Esophagus squamous epithelium (tissue), 5 donors: ENCODE measurements around the gene GAMT. TPM values are rescaled to one million over a fixed set of nuclear protein-coding genes. Genes with fewer than 3 reads are reported as not detected.
A peak's percentile ranks its signal among the peaks of the same experiment; 100 is the strongest.

Experiments
- DNase-seq: peaks from one replicate; lab custom pipeline; 2025; lab: John Stamatoyannopoulos, UW
- H3K27ac ChIP-seq, 4 donors: fragments of 200-600 bp; sonication (generic); one replicate each; pipeline ENCODE4 v1.5.1; 2016 to 2019; ENCODE audit warnings: mild to moderate bottlenecking in 1 of 4
- H3K27me3 ChIP-seq, 4 donors: fragments of 200-600 bp; sonication (generic); 1 replicate in 3 of 4; 2 replicates in 1 of 4; pipeline versions ENCODE4 v1.5.1 to v1.6.0; 2017 to 2021; ENCODE audit warnings: antibody characterized with exemption in 1 of 4
- H3K36me3 ChIP-seq, 3 donors: fragments of 200-600 bp; sonication (generic); one replicate each; pipeline ENCODE4 v1.5.1; 2016 to 2019
- H3K4me1 ChIP-seq, 3 donors: fragments of 200-600 bp; sonication (generic); one replicate each; pipeline ENCODE4 v1.5.1; 2017 to 2019
- H3K4me3 ChIP-seq, 4 donors: fragments of 200-600 bp; sonication (generic); 1 replicate in 3 of 4; 2 replicates in 1 of 4; pipeline ENCODE4 v1.5.1; 2016 to 2019; ENCODE audit warnings: mild to moderate bottlenecking in 2 of 4, moderate library complexity in 1 of 4
- H3K9me3 ChIP-seq, 3 donors: fragments of 200-600 bp; sonication (generic); one replicate each; pipeline ENCODE4 v1.5.1; 2016 to 2019
- POLR2A ChIP-seq, 4 donors: fragments of 450-650 bp; IDR thresholded peaks; one replicate each; pipeline ENCODE4 v1.6.1; 2017; ENCODE audit warnings: antibody characterized with exemption in 4 of 4, mild to moderate bottlenecking in 4 of 4, moderate library complexity in 3 of 4
- WGBS, 2 donors: methylation state at CpG; one replicate each; pipeline ENCODE4 v1.1.5; 2018; 5-methylcytosine and 5-hydroxymethylcytosine counted together
- intact Hi-C: fragments of 100-400 bp; cut with DNase I; formaldehyde crosslinking; loops from one replicate; pipeline ENCODE4 v1.15.0; 2022
- total RNA-seq, 4 donors: library from RNA; depleted of rRNA; stranded (reverse); fragments of >200 nt; gene quantifications; one replicate each; pipeline ENCODE4 v1.1.0, GENCODE V29; 2016
- TF ChIP-seq, protein P1 (sequence below), 6 experiments: fragments of 450-650 bp in 4 of 6; fragments of 200-600 bp in 2 of 6; sonication (generic) in 2 of 6; IDR thresholded peaks; one replicate each; pipeline ENCODE4 v1.5.1; 2016 to 2019; ENCODE audit warnings: antibody characterized with exemption in 6 of 6, mild to moderate bottlenecking in 4 of 6, moderate library complexity in 4 of 6
- donor health status: DM: yes; HTN: yes; CAD: no.

GAMT gene
- total RNA-seq, 4 donors from 2014 or later: 2.4 to 40.0 (median 13.1) TPM

GRCh38 chr19:1389033-1389940 is 12.1 kb downstream of the GAMT start:
- H3K9me3 ChIP-seq: no peaks in the 10 kb centered on the region
- H3K4me3 ChIP-seq: no peak overlapping the region
- H3K27ac ChIP-seq: no peak overlapping the region
- intact Hi-C loops: no loop called here
- DNase-seq: no peak
- 92 to 93% methylated on average over 36 to 39 of the region's 39 CpGs for WGBS, 2 donors
- TF ChIP-seq POLR2A (IDR thresholded peaks at IDR 0.05): no peak
- TF ChIP-seq, protein P1, sequence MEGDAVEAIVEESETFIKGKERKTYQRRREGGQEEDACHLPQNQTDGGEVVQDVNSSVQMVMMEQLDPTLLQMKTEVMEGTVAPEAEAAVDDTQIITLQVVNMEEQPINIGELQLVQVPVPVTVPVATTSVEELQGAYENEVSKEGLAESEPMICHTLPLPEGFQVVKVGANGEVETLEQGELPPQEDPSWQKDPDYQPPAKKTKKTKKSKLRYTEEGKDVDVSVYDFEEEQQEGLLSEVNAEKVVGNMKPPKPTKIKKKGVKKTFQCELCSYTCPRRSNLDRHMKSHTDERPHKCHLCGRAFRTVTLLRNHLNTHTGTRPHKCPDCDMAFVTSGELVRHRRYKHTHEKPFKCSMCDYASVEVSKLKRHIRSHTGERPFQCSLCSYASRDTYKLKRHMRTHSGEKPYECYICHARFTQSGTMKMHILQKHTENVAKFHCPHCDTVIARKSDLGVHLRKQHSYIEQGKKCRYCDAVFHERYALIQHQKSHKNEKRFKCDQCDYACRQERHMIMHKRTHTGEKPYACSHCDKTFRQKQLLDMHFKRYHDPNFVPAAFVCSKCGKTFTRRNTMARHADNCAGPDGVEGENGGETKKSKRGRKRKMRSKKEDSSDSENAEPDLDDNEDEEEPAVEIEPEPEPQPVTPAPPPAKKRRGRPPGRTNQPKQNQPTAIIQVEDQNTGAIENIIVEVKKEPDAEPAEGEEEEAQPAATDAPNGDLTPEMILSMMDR (IDR thresholded peaks at IDR 0.05): no peak
- no peaks in the 10 kb centered on the region for H3K27me3 ChIP-seq
- H3K36me3 ChIP-seq: peaks cover 10 to 79% (median 40%) of the 10 kb centered on the region in 3 donors
- peaks cover 37 to 53% (median 38%) of the 10 kb centered on the region in 3 donors for H3K4me1 ChIP-seq

GRCh38 chr19:1388637-1389026 is 12.7 kb downstream of the GAMT start:
- peaks cover 33 to 50% (median 35%) of the 10 kb centered on the region in 3 donors for H3K4me1 ChIP-seq
- H3K27ac ChIP-seq: no peak overlapping the region
- no peaks in the 10 kb centered on the region for H3K9me3 ChIP-seq
- H3K4me3 ChIP-seq: no peak overlapping the region
- 94 to 95% methylated on average over 5 to 6 of the region's 17 CpGs for WGBS, 2 donors
- intact Hi-C loops: no loop called here
- DNase-seq: no peak
- peaks cover 10 to 77% (median 40%) of the 10 kb centered on the region in 3 donors for H3K36me3 ChIP-seq
- TF ChIP-seq POLR2A (IDR thresholded peaks at IDR 0.05): no peak
- H3K27me3 ChIP-seq: no peaks in the 10 kb centered on the region

DNA sequence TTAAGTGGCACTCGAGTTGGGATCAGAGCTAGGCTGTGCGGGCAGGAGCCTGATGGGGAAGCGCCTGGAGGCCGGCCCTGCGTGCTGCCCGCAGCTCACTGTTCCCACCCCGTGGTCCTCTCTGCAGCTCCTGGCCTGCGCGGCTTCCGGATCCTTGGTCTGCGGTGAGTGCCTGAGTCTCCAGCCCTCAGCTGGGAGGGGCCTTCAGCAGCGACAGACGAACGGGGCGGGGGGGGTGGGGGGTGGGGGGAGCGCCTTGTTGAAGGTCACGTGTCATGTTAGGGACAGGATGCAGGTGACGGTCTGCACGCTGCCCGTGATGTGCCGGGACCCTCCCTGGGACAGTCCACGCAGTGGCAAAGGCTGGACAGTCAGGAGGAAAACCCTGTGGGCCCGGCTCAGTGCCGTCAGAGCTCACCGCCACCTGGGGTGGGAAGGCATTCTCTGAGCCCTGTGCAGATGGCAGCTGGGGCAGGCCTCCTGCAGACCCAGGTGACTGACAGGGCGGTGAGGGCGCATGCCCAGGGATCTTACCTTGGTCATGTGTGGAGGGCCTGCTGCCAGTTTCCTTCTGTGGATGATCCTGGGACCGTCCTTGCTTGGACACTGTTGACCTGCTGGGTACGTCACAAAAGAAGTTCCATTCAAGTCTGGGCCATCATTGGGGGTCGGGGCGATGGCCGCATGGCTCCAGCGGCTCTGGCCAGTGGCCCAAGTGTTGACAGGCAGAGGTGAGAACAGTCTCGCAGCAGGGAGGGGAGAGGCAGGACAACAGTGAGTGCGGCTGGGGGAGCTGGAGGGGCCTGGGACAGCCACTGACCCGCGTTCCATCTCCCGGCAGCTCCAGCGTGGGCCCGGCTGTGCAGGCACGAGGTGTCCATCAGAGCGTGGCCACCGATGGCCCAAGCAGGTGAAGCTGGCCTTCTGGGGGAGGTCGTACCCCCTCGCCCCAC is 13.4 kb downstream of the GAMT start:
- intact Hi-C loops: no loop called here
- Histone ChIP-seq H3K4me1 (peaks cover 33 to 47% (median 35%) of the 10 kb centered on the region in 3 donors), H3K9me3 (no peaks in the 10 kb centered on the region), H3K27me3 (no peaks in the 10 kb centered on the region), H3K36me3 (peaks cover 10 to 70% (median 33%) of the 10 kb centered on the region in 3 donors), H3K4me3 (no peak overlapping the region), H3K27ac (no peak overlapping the region)
- no peak for DNase-seq
- no peak for TF ChIP-seq POLR2A (IDR thresholded peaks at IDR 0.05)
- TF ChIP-seq, protein P1 (IDR thresholded peaks at IDR 0.05): no peak
- 85 to 94% methylated on average over 14 to 23 of the region's 45 CpGs for WGBS, 2 donors

- H3K27ac ChIP-seq: peak overlapping the region in 3 of 4 donors; percentile 33 to 46 (median 38)
- peaks cover 10 to 62% (median 24%) of the 10 kb centered on the region in 3 donors for H3K36me3 ChIP-seq
- intact Hi-C loops: no loop called here
- no peaks in the 10 kb centered on the region for H3K9me3 ChIP-seq
- no peak for TF ChIP-seq POLR2A (IDR thresholded peaks at IDR 0.05)
- TF ChIP-seq, protein P1 (IDR thresholded peaks at IDR 0.05): no peak
- WGBS, 2 donors: 55 to 70% methylated on average over 7 to 15 of the region's 39 CpGs
- H3K27me3 ChIP-seq: no peaks in the 10 kb centered on the region
- H3K4me3 ChIP-seq: no peak overlapping the region
- peaks cover 33 to 51% (median 35%) of the 10 kb centered on the region in 3 donors for H3K4me1 ChIP-seq
- no peak for DNase-seq
These were observed 14.2 kb downstream of the GAMT start for GRCh38 chr19:1386945-1387683.

DNA sequence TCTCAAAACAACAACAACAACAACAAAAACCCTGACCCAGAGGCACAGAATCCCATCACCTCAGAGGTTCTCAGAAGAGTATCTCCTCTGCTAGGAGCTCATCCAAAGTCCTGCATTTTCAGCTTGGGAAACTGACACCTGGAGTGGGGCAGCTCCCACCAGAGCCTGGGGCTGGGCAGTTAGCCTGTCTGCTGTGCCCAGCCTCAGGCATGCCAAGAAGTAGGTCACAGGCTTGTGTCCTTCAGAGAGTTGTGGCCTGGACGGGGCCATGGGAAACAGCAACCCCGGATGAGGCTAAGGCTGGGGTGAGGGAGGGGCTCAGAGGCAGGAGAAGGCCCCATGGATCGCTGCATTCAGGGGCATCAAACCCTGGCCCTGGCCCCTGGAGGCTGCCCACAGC is 15.5 kb downstream of the GAMT start:
- Histone ChIP-seq H3K36me3 (peaks cover 10 to 49% (median 19%) of the 10 kb centered on the region in 3 donors), H3K27me3 (no peaks in the 10 kb centered on the region), H3K27ac (no peak overlapping the region), H3K9me3 (no peaks in the 10 kb centered on the region), H3K4me1 (peaks cover 33 to 55% (median 35%) of the 10 kb centered on the region in 3 donors), H3K4me3 (no peak overlapping the region)
- DNase-seq: no peak
- 95% methylated on average over 3 of the region's 3 CpGs; no CpG with 5 or more reads in 1 of the 2 donors for WGBS, 2 donors
- TF ChIP-seq, protein P1 (IDR thresholded peaks at IDR 0.05): no peak
- no peak for TF ChIP-seq POLR2A (IDR thresholded peaks at IDR 0.05)
- intact Hi-C loops: no loop called here
